ENCODE results near the gene PPFIBP2.

GRCh38 chr11:7614656-7615055, 100.9 kb downstream of the PPFIBP2 start:
- no peak for TF ChIP-seq CTCF (IDR thresholded peaks at IDR 0.05)
- no peak for TF ChIP-seq POLR2A (IDR thresholded peaks at IDR 0.05; ENCODE audit: low read depth)

Measured in esophagus muscularis mucosa (tissue), 3 donors.